DND-41 (cell line): Measurements from ENCODE around the gene PIAS2.

Experiments used
- ATAC-seq: fragments of 200-7000 bp; cut with Tn5 transposase; 3 replicates; pipeline ENCODE4 v1.9.1; 2021; ENCODE audit warnings: low read depth; ENCODE audit not compliant: insufficient read depth
- DNase-seq: peaks from one replicate; pipeline ENCODE4 v3.0.0-alpha.2; 2020
- H2AFZ ChIP-seq: 2 replicates; pipeline ENCODE4 v1.6.0; 2012; ENCODE audit warnings: low read depth, low read length
- H3K27ac ChIP-seq: 2 replicates; pipeline ENCODE4 v1.5.1; 2012; ENCODE audit warnings: low read length, inconsistent platforms
- H3K27me3 ChIP-seq: fragments of 200-600 bp; sonication (generic); 2 replicates; pipeline ENCODE4 v1.6.0; 2012; ENCODE audit warnings: low read length, mild to moderate bottlenecking, inconsistent platforms; ENCODE audit not compliant: insufficient read depth, poor library complexity
- H3K36me3 ChIP-seq: 2 replicates; pipeline ENCODE4 v1.5.1; 2012; ENCODE audit warnings: low read length, inconsistent platforms; ENCODE audit not compliant: insufficient read depth
- H3K4me1 ChIP-seq: 2 replicates; pipeline ENCODE4 v1.5.1; 2012; ENCODE audit warnings: mild to moderate bottlenecking, low read length; ENCODE audit not compliant: insufficient read depth
- H3K4me2 ChIP-seq: 2 replicates; pipeline ENCODE4 v1.6.0; 2012; ENCODE audit warnings: mild to moderate bottlenecking, moderate library complexity, low read length, inconsistent platforms; ENCODE audit not compliant: insufficient read depth
- H3K4me3 ChIP-seq, 2 experiments: fragments of 200-600 bp in 1 of 2; shearing (Covaris generic) in 1 of 2; 2 replicates each; pipeline ENCODE4 v1.5.1; 2012 to 2016; ENCODE audit warnings: inconsistent platforms in 2 of 2, low read length in 2 of 2, mild to moderate bottlenecking in 2 of 2, low read depth in 1 of 2, moderate library complexity in 1 of 2
- H3K79me2 ChIP-seq: 2 replicates; pipeline ENCODE4 v1.6.0; 2012; ENCODE audit warnings: low read length, inconsistent platforms; ENCODE audit not compliant: insufficient read depth
- H3K9ac ChIP-seq: 2 replicates; pipeline ENCODE4 v1.6.0; 2012; ENCODE audit warnings: low read depth, mild to moderate bottlenecking, inconsistent platforms, low read length, moderate library complexity
- H3K9me3 ChIP-seq: 2 replicates; pipeline ENCODE4 v1.5.1; 2012; ENCODE audit warnings: low read length, moderate library complexity, mild to moderate bottlenecking, inconsistent platforms; ENCODE audit not compliant: insufficient read depth, severe bottlenecking
- H4K20me1 ChIP-seq: 2 replicates; pipeline ENCODE4 v1.6.0; 2012; ENCODE audit warnings: low read length; ENCODE audit not compliant: insufficient read depth
- CTCF ChIP-seq: IDR thresholded peaks from 2 replicates; pipeline ENCODE4 v1.5.1; 2012; ENCODE audit warnings: borderline replicate concordance, low read length, moderate library complexity, mild to moderate bottlenecking; ENCODE audit not compliant: poor library complexity, severe bottlenecking; ENCODE audit errors: extremely low read depth
- EZH2 ChIP-seq: IDR thresholded peaks from 3 replicates; pipeline ENCODE4 v1.6.1; 2012; ENCODE audit warnings: borderline replicate concordance, low read depth, mild to moderate bottlenecking, moderate library complexity, low read length, inconsistent platforms; ENCODE audit not compliant: severe bottlenecking

Gene PIAS2

GRCh38 chr18:46831434-46831833, 85.9 kb downstream of the PIAS2 start:
- Histone ChIP-seq H3K4me2 (no peak overlapping the region), H3K9ac (no peak overlapping the region), H3K36me3 (peaks cover 60% of the 10 kb centered on the region), H4K20me1 (no peaks in the 10 kb centered on the region), H3K4me1 (no peaks in the 10 kb centered on the region), H3K9me3 (no peaks in the 10 kb centered on the region), H2AFZ (no peak overlapping the region), H3K79me2 (no peaks in the 10 kb centered on the region), H3K4me3 (no peak overlapping the region), H3K27ac (no peak overlapping the region), H3K27me3 (no peaks in the 10 kb centered on the region)
- ATAC-seq (no peak), DNase-seq (no peak)
- TF ChIP-seq CTCF = no peak

- H2AFZ ChIP-seq = no peak overlapping the region
- H3K27me3 ChIP-seq = no peaks in the 10 kb centered on the region
- H3K4me2 ChIP-seq = no peak overlapping the region
- H3K36me3 ChIP-seq = peaks cover 58% of the 10 kb centered on the region
- DNase-seq = no peak
- H3K27ac ChIP-seq = no peak overlapping the region
- TF ChIP-seq CTCF (no peak), EZH2 (no peak)
- no peaks in the 10 kb centered on the region for H3K79me2 ChIP-seq
- H3K4me3 ChIP-seq = no peak overlapping the region
- no peaks in the 10 kb centered on the region for H4K20me1 ChIP-seq
- no peaks in the 10 kb centered on the region for H3K4me1 ChIP-seq
- no peak for ATAC-seq
- no peaks in the 10 kb centered on the region for H3K9me3 ChIP-seq
- H3K9ac ChIP-seq = no peak overlapping the region
Observed at GRCh38 chr18:46830633-46831032, 86.7 kb downstream of the PIAS2 start.

- TF ChIP-seq EZH2 = no peak
- no peak for TF ChIP-seq CTCF
- H3K79me2 ChIP-seq = no peaks in the 10 kb centered on the region
- H3K27me3 ChIP-seq = no peaks in the 10 kb centered on the region
- H3K9ac ChIP-seq = no peak overlapping the region
- DNase-seq = no peak
- no peak overlapping the region for H3K4me3 ChIP-seq
- no peak overlapping the region for H2AFZ ChIP-seq
- ATAC-seq = no peak
- H3K4me1 ChIP-seq = no peaks in the 10 kb centered on the region
- H3K9me3 ChIP-seq = no peaks in the 10 kb centered on the region
- no peaks in the 10 kb centered on the region for H4K20me1 ChIP-seq
- H3K27ac ChIP-seq = no peak overlapping the region
- peaks cover 55% of the 10 kb centered on the region for H3K36me3 ChIP-seq
- no peak overlapping the region for H3K4me2 ChIP-seq
Observed at GRCh38 chr18:46829947-46830346, 87.4 kb downstream of the PIAS2 start.

- H3K4me3 ChIP-seq = no peak overlapping the region
- H3K4me1 ChIP-seq = no peaks in the 10 kb centered on the region
- H4K20me1 ChIP-seq = no peaks in the 10 kb centered on the region
- H3K9me3 ChIP-seq = no peaks in the 10 kb centered on the region
- no peak overlapping the region for H2AFZ ChIP-seq
- TF ChIP-seq EZH2 (no peak), CTCF (no peak)
- DNase-seq = no peak
- H3K27ac ChIP-seq = no peak overlapping the region
- peaks cover 51% of the 10 kb centered on the region for H3K36me3 ChIP-seq
- H3K9ac ChIP-seq = no peak overlapping the region
- H3K27me3 ChIP-seq = no peaks in the 10 kb centered on the region
- no peak for ATAC-seq
- no peak overlapping the region for H3K4me2 ChIP-seq
- no peaks in the 10 kb centered on the region for H3K79me2 ChIP-seq
Observed at GRCh38 chr18:46829531-46829930, 87.8 kb downstream of the PIAS2 start.
